Upper lobe of right lung (tissue), 1 donor: ENCODE results near the gene MRPL11. TPM values are rescaled to one million over a fixed set of nuclear protein-coding genes. Genes with fewer than 3 reads are reported as not detected.

Source experiments
- ATAC-seq: fragments of 200-7000 bp; cut with Tn5 transposase; one replicate; pipeline ENCODE4 v1.9.1; 2020; ENCODE audit warnings: mild to moderate bottlenecking, moderate library complexity
- DNase-seq: peaks from one replicate; pipeline ENCODE4 v3.0.0-alpha.2; 2020
- H3K27ac ChIP-seq: fragments of 200-600 bp; one replicate; pipeline ENCODE4 v1.8.0; 2022
- H3K27me3 ChIP-seq: fragments of 200-600 bp; one replicate; pipeline ENCODE4 v1.8.0; 2022; ENCODE audit warnings: mild to moderate bottlenecking
- H3K36me3 ChIP-seq: fragments of 200-600 bp; one replicate; pipeline ENCODE4 v1.8.0; 2022
- H3K4me1 ChIP-seq: fragments of 200-600 bp; one replicate; pipeline ENCODE4 v1.8.0; 2022
- H3K4me3 ChIP-seq: fragments of 200-600 bp; one replicate; pipeline ENCODE4 v1.8.0; 2022; ENCODE audit warnings: mild to moderate bottlenecking
- H3K9me3 ChIP-seq: fragments of 200-600 bp; one replicate; pipeline ENCODE4 v1.8.0; 2022
- CTCF ChIP-seq: fragments of 200-600 bp; IDR thresholded peaks from one replicate; pipeline ENCODE4 v1.8.0; 2022; ENCODE audit warnings: antibody characterized with exemption
- intact Hi-C: fragments of 100-400 bp; cut with DNase I; formaldehyde crosslinking; loops from one replicate; pipeline ENCODE4 v1.11.0; 2022
- total RNA-seq: library from RNA; stranded (reverse); fragmentation: NEBNext Ultra II Directional; extraction: Animal tissue kit (Norgen Biotek cat#: 25700); gene quantifications from one replicate; pipeline ENCODE4 v1.2.1, GENCODE V29; 2021
- donor health status: DM: no; HTN: yes; CAD: no; lungs with severe emphysema.

MRPL11 gene
- total RNA-seq, 1 donor from 2014 or later: 31.3 TPM

GRCh38 chr11:66457826-66458225 is 19.2 kb upstream of the MRPL11 start:
- no peaks in the 10 kb centered on the region for H3K9me3 ChIP-seq
- no peak overlapping the region for H3K4me3 ChIP-seq
- no peaks in the 10 kb centered on the region for H3K36me3 ChIP-seq
- no peak for DNase-seq
- no peaks in the 10 kb centered on the region for H3K4me1 ChIP-seq
- TF ChIP-seq CTCF: no peak
- no peak overlapping the region for H3K27ac ChIP-seq
- intact Hi-C loops: no loop called here
- peak; percentile 61 for ATAC-seq
- H3K27me3 ChIP-seq: no peaks in the 10 kb centered on the region

- Histone ChIP-seq H3K36me3 (no peaks in the 10 kb centered on the region), H3K9me3 (no peaks in the 10 kb centered on the region), H3K27me3 (no peaks in the 10 kb centered on the region), H3K27ac (no peak overlapping the region), H3K4me3 (no peak overlapping the region), H3K4me1 (no peaks in the 10 kb centered on the region)
- ATAC-seq (no peak), DNase-seq (no peak)
- no peak for TF ChIP-seq CTCF
- intact Hi-C loops: no loop called here
Measured at GRCh38 chr11:66454828-66455227, 16.2 kb upstream of the MRPL11 start.

- no peaks in the 10 kb centered on the region for H3K27me3 ChIP-seq
- H3K9me3 ChIP-seq: no peaks in the 10 kb centered on the region
- H3K4me1 ChIP-seq: no peaks in the 10 kb centered on the region
- ATAC-seq (no peak), DNase-seq (no peak)
- H3K36me3 ChIP-seq: no peaks in the 10 kb centered on the region
- no peak overlapping the region for H3K4me3 ChIP-seq
- intact Hi-C loops: no loop called here
- no peak for TF ChIP-seq CTCF
- no peak overlapping the region for H3K27ac ChIP-seq
Measured at GRCh38 chr11:66454247-66454646, 15.6 kb upstream of the MRPL11 start.

GRCh38 chr11:66451663-66452062 is 13.0 kb upstream of the MRPL11 start:
- H3K36me3 ChIP-seq: no peaks in the 10 kb centered on the region
- no peak overlapping the region for H3K4me3 ChIP-seq
- no peaks in the 10 kb centered on the region for H3K9me3 ChIP-seq
- H3K4me1 ChIP-seq: no peaks in the 10 kb centered on the region
- DNase-seq (no peak), ATAC-seq (no peak)
- intact Hi-C loops: no loop called here
- no peak overlapping the region for H3K27ac ChIP-seq
- no peak for TF ChIP-seq CTCF
- H3K27me3 ChIP-seq: no peaks in the 10 kb centered on the region

- ATAC-seq: no peak
- no peak for TF ChIP-seq CTCF
- intact Hi-C loops: no loop called here
Measured at GRCh38 chr11:66450560-66450959, 11.9 kb upstream of the MRPL11 start.

GRCh38 chr11:66448523-66448922 is 9.9 kb upstream of the MRPL11 start:
- no peak for ATAC-seq
- H3K4me1 ChIP-seq: no peaks in the 10 kb centered on the region
- no peak for DNase-seq
- H3K36me3 ChIP-seq: no peaks in the 10 kb centered on the region
- H3K9me3 ChIP-seq: peaks cover 3% of the 10 kb centered on the region
- no peaks in the 10 kb centered on the region for H3K27me3 ChIP-seq
- TF ChIP-seq CTCF: no peak
- intact Hi-C loops: no loop called here
- H3K4me3 ChIP-seq: no peak overlapping the region
- no peak overlapping the region for H3K27ac ChIP-seq

More at GRCh38 chr11:66450560-66450959, 11.9 kb upstream of the MRPL11 start:
- H3K27ac ChIP-seq: no peak overlapping the region
- no peaks in the 10 kb centered on the region for H3K27me3 ChIP-seq
- H3K9me3 ChIP-seq: no peaks in the 10 kb centered on the region
- H3K4me3 ChIP-seq: no peak overlapping the region
- DNase-seq: no peak
- H3K4me1 ChIP-seq: no peaks in the 10 kb centered on the region
- H3K36me3 ChIP-seq: no peaks in the 10 kb centered on the region
